CD14-positive monocyte (primary cell): Measurements from ENCODE around the gene KLK12. TPM values are rescaled to one million over a fixed set of nuclear protein-coding genes. Genes with fewer than 3 reads are reported as not detected.

Source experiments
- DNase-seq, 3 donors: peaks; one replicate each; pipeline ENCODE4 v3.0.0-alpha.2; 2011 to 2022
- H2AFZ ChIP-seq: 2 replicates; pipeline ENCODE4 v1.6.0; 2012; ENCODE audit warnings: mild to moderate bottlenecking, low read depth, low read length, inconsistent platforms; ENCODE audit not compliant: insufficient read depth, poor library complexity, severe bottlenecking
- H3K27ac ChIP-seq, 2 donors: 1 replicate in 1 of 2; 2 replicates in 1 of 2; pipeline ENCODE4 v1.5.1; 2012 to 2013; ENCODE audit warnings: low read length in 2 of 2, control low read depth in 1 of 2, inconsistent platforms in 1 of 2, low read depth in 1 of 2, mild to moderate bottlenecking in 1 of 2
- H3K27me3 ChIP-seq, 2 donors: one replicate each; pipeline versions ENCODE4 v1.6.0 to v1.6.1; 2011 to 2013; ENCODE audit warnings: low read length in 2 of 2; ENCODE audit not compliant: control insufficient read depth in 2 of 2, insufficient read depth in 2 of 2
- H3K36me3 ChIP-seq, 2 donors: replicated peaks in 1 of 2; 1 replicate in 1 of 2; 2 replicates in 1 of 2; pipeline versions ENCODE4 v1.5.1 to v1.6.1; 2012 to 2013; ENCODE audit warnings: low read length in 2 of 2, control low read depth in 1 of 2, inconsistent platforms in 1 of 2, mild to moderate bottlenecking in 1 of 2; ENCODE audit not compliant: insufficient read depth in 2 of 2, control insufficient read depth in 1 of 2
- H3K4me1 ChIP-seq, 2 donors: 1 replicate in 1 of 2; 2 replicates in 1 of 2; pipeline versions ENCODE4 v1.5.1 to v1.6.1; 2012 to 2013; ENCODE audit warnings: low read length in 2 of 2, control low read depth in 1 of 2, inconsistent platforms in 1 of 2, mild to moderate bottlenecking in 1 of 2, moderate library complexity in 1 of 2; ENCODE audit not compliant: insufficient read depth in 2 of 2, control insufficient read depth in 1 of 2
- H3K4me2 ChIP-seq: replicated peaks from 2 replicates; pipeline ENCODE3; 2012; ENCODE audit warnings: low read length, moderate library complexity, mild to moderate bottlenecking; ENCODE audit not compliant: poor library complexity, severe bottlenecking; ENCODE audit errors: extremely low read depth
- H3K4me3 ChIP-seq, 3 experiments: fragments of 200-600 bp in 1 of 3; sonication (generic) in 1 of 3; replicated peaks in 1 of 3; 1 replicate in 2 of 3; 2 replicates in 1 of 3; pipeline ENCODE4 v1.5.1; 2011 to 2013; ENCODE audit warnings: low read length in 3 of 3, mild to moderate bottlenecking in 3 of 3, control low read depth in 2 of 3, low read depth in 2 of 3, inconsistent platforms in 1 of 3, moderate library complexity in 1 of 3
- H3K79me2 ChIP-seq: 2 replicates; pipeline ENCODE4 v1.6.0; 2012; ENCODE audit warnings: mild to moderate bottlenecking, control low read depth, inconsistent platforms, low read length, moderate library complexity; ENCODE audit not compliant: insufficient read depth
- H3K9ac ChIP-seq: 2 replicates; pipeline ENCODE4 v1.6.0; 2017; ENCODE audit warnings: low read length, mild to moderate bottlenecking; ENCODE audit not compliant: insufficient read depth, poor library complexity, severe bottlenecking
- H3K9me3 ChIP-seq, 2 donors: replicated peaks in 1 of 2; 1 replicate in 1 of 2; 2 replicates in 1 of 2; pipeline versions ENCODE4 v1.5.1 to v1.6.1; 2012 to 2013; ENCODE audit warnings: low read length in 2 of 2, control low read depth in 1 of 2; ENCODE audit not compliant: control insufficient read depth in 1 of 2, insufficient read depth in 1 of 2
- H4K20me1 ChIP-seq: 2 replicates; pipeline ENCODE4 v1.6.0; 2012; ENCODE audit warnings: mild to moderate bottlenecking, low read length, control low read depth, moderate library complexity; ENCODE audit not compliant: insufficient read depth
- H3K27ac Mint-ChIP-seq, 7 donors: one replicate each; pipeline ENCODE4 v1.8.0; 2020; ENCODE audit warnings: mild to moderate bottlenecking in 7 of 7, mixed read lengths in 7 of 7, moderate library complexity in 6 of 7, inconsistent platforms in 2 of 7
- H3K27me3 Mint-ChIP-seq, 3 donors: one replicate each; pipeline ENCODE4 v1.8.0; 2021 to 2022; ENCODE audit warnings: low read depth in 3 of 3, mild to moderate bottlenecking in 3 of 3, mixed read lengths in 3 of 3, moderate library complexity in 3 of 3, inconsistent platforms in 1 of 3
- H3K36me3 Mint-ChIP-seq, 2 donors: one replicate each; pipeline ENCODE4 v1.8.0; 2020; ENCODE audit warnings: mixed read lengths in 2 of 2, inconsistent platforms in 1 of 2, mild to moderate bottlenecking in 1 of 2
- H3K4me1 Mint-ChIP-seq: one replicate; pipeline ENCODE4 v1.8.0; 2020; ENCODE audit warnings: mild to moderate bottlenecking, mixed read lengths
- H3K4me3 Mint-ChIP-seq, 2 donors: one replicate each; pipeline ENCODE4 v1.8.0; 2020; ENCODE audit warnings: mild to moderate bottlenecking in 2 of 2, mixed read lengths in 2 of 2, moderate library complexity in 1 of 2
- H3K9me3 Mint-ChIP-seq, 7 donors: one replicate each; pipeline ENCODE4 v1.8.0; 2020 to 2022; ENCODE audit warnings: mixed read lengths in 7 of 7, mild to moderate bottlenecking in 6 of 7, moderate library complexity in 6 of 7, inconsistent platforms in 2 of 7
- WGBS: methylation state at CpG from one replicate; pipeline ENCODE4 v1.1.5; 2013; ENCODE audit warnings: missing lambda C conversion rate; ENCODE audit not compliant: insufficient coverage; 5-methylcytosine and 5-hydroxymethylcytosine counted together
- intact Hi-C, 2 donors: fragments of 100-400 bp; cut with micrococcal nuclease; formaldehyde crosslinking; loops; one replicate each; pipeline versions ENCODE4 v1.15.0 to v1.15.1; 2023
- polyA plus RNA-seq, 3 donors: library from polyadenylated mRNA; depleted of rRNA in 1 of 3; unstranded in 2 of 3; stranded (reverse) in 1 of 3; fragments of 300-500 nt in 2 of 3; fragments of >200 nt in 1 of 3; fragmentation: Illumina TruSeq in 2 of 3; gene quantifications; 1 replicate in 2 of 3; 2 replicates in 1 of 3; pipeline ENCODE4 v1.2.3, GENCODE V29; 2012 to 2021
- TF ChIP-seq, protein P1 (sequence below): fragments of 200-600 bp; IDR thresholded peaks from one replicate; pipeline ENCODE4 v1.8.0; 2022; ENCODE audit warnings: antibody characterized with exemption, mild to moderate bottlenecking

The KLK12 gene
- polyA plus RNA-seq, 3 donors, result not detected

DNA sequence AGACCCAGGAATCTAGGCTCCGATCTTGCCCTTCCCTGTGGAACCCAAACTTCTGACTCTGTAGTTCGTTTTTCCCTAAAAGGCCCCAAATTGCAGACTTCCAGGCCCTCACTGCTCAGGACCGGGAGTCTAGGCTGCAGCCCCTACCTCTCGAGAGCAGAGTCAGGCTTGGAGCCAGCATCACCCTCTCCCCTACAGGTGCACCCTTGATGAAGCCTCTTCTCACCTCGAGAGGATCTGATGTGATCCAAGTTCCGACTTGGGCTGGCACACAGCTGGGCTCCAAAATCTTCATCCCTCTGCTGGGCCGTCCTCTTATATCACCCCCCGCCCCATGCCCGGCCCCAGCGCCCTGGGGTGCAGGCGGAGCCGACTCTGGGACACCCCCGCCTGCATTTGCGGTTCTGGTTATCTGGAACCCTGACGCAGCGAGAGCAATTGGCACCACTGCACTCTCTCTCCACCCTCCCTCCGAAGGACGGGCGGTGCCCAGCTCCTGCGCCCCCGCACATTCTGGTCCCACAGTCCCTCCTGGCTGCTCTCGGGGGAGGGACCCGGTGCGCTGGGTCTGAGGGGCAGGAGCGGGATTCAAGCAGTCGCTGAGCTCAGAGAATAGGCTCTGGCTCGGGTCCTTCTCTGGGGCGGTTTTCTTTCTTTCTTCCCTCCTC is 51.0 kb downstream of the KLK12 start, which contains the start of gene KLK7:
Gene KLK7, minus strand, starts transcription at position 293 of the 668 bp plus-strand sequence. CDS start 1,518 bp downstream, outside the sequence.
- H3K4me2 ChIP-seq, result no peak within 1 kb of the TSS
- intact Hi-C loops, result no loop called here
- H3K27me3 Mint-ChIP-seq, result peaks cover 32 to 50% (median 34%) of the 10 kb centered on the region in 3 donors

DNA sequence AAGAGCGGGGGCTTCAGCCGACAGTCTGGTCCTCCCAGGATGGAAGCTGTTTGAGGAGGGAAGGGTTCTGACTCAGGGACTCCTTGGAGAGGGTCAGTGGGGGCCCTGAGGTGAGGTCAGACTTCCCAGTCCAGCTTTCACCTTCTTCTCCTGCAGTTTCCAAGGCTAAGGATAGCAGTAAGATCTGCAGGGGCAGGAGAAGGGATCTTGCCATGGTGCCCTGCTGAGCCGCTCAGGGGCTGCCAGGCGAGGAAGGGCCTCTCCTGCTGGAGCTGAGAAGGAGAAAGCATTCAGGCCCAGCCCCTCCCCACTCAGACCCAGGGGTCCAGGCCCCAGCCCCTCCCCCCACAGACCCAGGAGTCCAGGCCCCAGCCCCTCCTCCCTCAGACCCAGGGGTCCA is 52.6 kb downstream of the KLK12 start:
- no peak overlapping the region for H2AFZ ChIP-seq
- Mint-ChIP-seq H3K9me3 (peaks cover 0 to 9% (median 1%) of the 10 kb centered on the region in 7 donors), H3K36me3 (no peaks in the 10 kb centered on the region), H3K4me1 (no peaks in the 10 kb centered on the region), H3K4me3 (no peak overlapping the region), H3K27ac (no peak overlapping the region), H3K27me3 (peaks cover 32 to 54% (median 32%) of the 10 kb centered on the region in 3 donors)
- DNase-seq, result no peak
- intact Hi-C loops, result no loop called here
- H3K27me3 ChIP-seq, result peaks cover 0 to 7% of the 10 kb centered on the region in 2 donors
- no peak overlapping the region for H3K4me2 ChIP-seq
- WGBS, result 56% methylated on average over 2 of the region's 4 CpGs
- H3K4me3 ChIP-seq, result no peak overlapping the region
- no peaks in the 10 kb centered on the region for H3K9me3 ChIP-seq
- no peaks in the 10 kb centered on the region for H3K36me3 ChIP-seq
- no peaks in the 10 kb centered on the region for H4K20me1 ChIP-seq
- no peak overlapping the region for H3K9ac ChIP-seq
- no peak overlapping the region for H3K27ac ChIP-seq
- H3K4me1 ChIP-seq, result no peaks in the 10 kb centered on the region
- TF ChIP-seq, protein P1, sequence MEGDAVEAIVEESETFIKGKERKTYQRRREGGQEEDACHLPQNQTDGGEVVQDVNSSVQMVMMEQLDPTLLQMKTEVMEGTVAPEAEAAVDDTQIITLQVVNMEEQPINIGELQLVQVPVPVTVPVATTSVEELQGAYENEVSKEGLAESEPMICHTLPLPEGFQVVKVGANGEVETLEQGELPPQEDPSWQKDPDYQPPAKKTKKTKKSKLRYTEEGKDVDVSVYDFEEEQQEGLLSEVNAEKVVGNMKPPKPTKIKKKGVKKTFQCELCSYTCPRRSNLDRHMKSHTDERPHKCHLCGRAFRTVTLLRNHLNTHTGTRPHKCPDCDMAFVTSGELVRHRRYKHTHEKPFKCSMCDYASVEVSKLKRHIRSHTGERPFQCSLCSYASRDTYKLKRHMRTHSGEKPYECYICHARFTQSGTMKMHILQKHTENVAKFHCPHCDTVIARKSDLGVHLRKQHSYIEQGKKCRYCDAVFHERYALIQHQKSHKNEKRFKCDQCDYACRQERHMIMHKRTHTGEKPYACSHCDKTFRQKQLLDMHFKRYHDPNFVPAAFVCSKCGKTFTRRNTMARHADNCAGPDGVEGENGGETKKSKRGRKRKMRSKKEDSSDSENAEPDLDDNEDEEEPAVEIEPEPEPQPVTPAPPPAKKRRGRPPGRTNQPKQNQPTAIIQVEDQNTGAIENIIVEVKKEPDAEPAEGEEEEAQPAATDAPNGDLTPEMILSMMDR, result no peak
- H3K79me2 ChIP-seq, result no peaks in the 10 kb centered on the region

More for the DNA sequence above, 51.0 kb downstream of the KLK12 start, which contains the start of gene KLK7:
- no peaks in the 10 kb centered on the region for H3K36me3 ChIP-seq
- no peak within 1 kb of the TSS for H3K4me3 ChIP-seq
- 14% methylated on average over 20 of the region's 28 CpGs for WGBS
- Mint-ChIP-seq H3K27ac (no peak within 1 kb of the TSS), H3K4me3 (peak within 1 kb of the TSS in 1 of 2 donors; percentile 58), H3K4me1 (no peaks in the 10 kb centered on the region), H3K9me3 (peaks cover 0 to 14% (median 1%) of the 10 kb centered on the region in 7 donors), H3K36me3 (no peaks in the 10 kb centered on the region)
- peaks cover 0 to 7% of the 10 kb centered on the region in 2 donors for H3K27me3 ChIP-seq
- no peak for DNase-seq
- H3K27ac ChIP-seq, result no peak within 1 kb of the TSS
- no peaks in the 10 kb centered on the region for H3K4me1 ChIP-seq
- no peaks in the 10 kb centered on the region for H3K79me2 ChIP-seq
- TF ChIP-seq, protein P1, result no peak
- H2AFZ ChIP-seq, result no peak within 1 kb of the TSS
- no peaks in the 10 kb centered on the region for H3K9me3 ChIP-seq
- H4K20me1 ChIP-seq, result no peaks in the 10 kb centered on the region
- H3K9ac ChIP-seq, result no peak within 1 kb of the TSS
